Kasumi-1 (cell line): ENCODE results near the gene TAS2R50.

Source experiments
- DNase-seq, 2 experiments: peaks; one replicate each; lab custom pipeline; 2025; lab: John Stamatoyannopoulos, UW

TAS2R50 gene

DNA sequence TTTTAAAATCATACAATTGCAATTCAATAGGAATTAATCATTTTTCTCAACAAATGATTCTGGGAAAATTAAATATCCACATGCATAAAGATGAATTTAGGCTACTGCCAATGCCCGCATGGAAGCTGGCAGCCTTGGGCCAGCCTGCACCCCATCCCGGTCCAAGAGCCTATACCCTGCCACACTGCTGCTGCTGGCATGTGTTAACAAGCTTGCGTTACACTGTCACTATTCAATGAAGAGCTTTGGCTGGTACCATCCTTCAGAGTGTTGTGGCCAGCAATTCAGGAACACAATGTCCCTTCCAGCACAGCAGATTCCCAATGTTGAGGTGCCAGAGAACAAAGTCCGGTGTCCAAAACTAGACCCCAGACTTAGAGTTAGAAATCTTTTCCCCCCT lies 34.1 kb downstream of the TAS2R50 start:
- no peak for DNase-seq

DNA sequence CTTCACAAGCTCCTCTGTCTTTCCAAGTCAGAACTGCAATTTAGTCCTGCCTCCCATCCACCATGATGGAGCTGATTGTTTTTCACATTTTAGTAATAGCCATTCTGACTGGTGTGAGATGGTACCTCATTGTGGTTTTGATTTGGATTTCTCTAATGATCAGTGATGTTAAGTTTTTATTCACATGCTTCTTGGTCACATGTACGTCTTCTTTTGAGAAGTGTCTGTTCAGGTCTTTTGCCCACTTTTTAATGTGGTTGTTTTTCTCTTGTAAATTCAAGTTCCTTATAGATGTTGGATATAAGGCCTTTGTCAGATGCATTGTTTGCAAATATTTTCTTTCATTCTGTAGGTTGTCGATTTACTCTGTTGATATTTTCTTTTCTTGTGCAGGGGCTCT lies 43.5 kb downstream of the TAS2R50 start:
- no peak for DNase-seq

DNA sequence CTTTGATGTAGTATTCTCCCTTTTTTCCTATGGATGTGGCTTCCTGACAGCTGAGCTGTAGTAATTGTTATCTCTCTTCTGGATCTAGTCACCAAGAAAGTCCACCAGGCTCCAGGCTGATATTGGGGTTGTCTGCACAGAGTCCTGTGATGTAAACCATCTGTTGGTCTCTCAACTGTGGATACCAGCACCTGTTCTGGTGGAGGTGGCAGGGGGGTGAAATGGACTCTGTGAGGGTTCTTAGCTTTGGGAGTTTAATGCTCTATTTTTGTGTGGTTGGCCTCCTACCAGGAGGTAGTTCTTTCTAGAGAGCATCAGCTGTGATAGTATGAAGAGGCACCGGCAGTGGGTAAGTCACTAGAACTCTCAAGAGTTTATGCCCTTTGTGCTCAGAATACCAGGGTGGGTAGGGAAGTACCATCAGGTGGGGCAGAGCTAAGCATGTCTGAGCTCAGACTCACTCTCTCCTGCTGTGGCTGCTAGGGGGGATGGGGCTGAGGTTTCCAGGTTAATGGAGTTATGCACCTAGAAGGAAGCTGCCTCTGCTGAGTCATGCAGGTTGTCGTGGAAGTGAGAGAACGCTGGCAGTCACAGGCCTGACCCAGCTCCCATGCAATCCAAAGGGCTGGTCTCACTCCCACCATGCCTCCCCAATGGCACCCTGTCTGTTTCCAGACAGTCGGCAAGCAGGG lies 44.6 kb downstream of the TAS2R50 start:
- no peak for DNase-seq

DNA sequence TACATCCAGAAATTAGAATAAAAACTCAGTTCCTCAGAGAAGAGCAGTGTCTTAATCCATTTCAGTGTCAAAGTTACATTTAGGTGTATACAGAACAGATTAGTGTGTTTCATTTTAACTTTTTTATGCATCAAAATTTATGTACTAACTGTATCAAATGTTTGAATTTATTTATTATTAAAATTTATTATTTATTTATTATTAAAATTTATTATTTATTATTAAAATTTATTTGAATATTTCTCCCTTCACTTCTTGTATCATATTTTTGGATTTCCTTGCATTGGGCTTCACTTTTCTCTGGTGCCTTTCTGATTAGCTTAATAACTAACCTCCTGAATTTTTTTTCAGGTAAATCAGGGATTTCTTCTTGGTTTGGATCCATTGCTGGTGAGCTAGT lies 45.3 kb downstream of the TAS2R50 start:
- DNase-seq: no peak

DNA sequence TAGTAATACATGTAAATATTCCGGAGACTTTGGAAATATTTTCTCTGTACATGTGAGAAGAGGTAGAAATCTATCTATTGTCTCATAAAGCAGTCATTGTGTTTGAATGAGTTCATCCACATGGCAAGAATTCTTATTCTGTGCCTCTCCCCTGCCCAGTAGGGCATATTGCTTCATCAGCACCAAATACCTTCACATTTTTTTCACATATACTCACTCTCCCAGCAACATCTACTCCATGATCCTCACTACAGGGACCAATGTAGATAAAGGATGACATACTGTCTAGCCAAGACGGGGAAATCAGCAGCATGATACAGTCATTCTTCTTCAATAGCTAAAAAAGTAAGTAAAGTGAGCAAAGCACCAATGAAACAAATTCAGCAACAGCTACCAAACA lies 46.3 kb downstream of the TAS2R50 start:
- no peak for DNase-seq

DNA sequence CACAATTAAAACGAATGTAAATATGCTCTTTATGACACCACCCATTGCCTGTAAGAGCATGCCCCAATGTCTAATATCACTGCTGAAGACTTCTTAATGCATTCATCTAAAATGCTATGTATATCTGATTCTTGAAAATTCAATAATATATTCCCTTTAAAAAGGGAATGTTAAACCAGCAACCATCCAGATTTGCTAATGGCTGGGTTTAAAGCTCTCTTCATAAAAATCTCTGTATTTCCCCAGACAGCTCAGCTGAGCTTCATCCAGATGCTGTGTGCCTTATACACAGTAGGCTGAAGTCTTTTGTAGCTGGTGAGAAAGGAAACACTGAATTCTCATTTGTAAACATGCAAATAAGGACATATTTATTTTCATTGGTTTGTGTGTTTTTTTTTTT lies 47.5 kb downstream of the TAS2R50 start, which contains the start of gene TAS2R14:
Gene TAS2R14 (minus strand): TSS at position 101 of the 400 bp plus-strand sequence. CDS start 56 bp downstream, at position 45.
- DNase-seq: no peak

DNA sequence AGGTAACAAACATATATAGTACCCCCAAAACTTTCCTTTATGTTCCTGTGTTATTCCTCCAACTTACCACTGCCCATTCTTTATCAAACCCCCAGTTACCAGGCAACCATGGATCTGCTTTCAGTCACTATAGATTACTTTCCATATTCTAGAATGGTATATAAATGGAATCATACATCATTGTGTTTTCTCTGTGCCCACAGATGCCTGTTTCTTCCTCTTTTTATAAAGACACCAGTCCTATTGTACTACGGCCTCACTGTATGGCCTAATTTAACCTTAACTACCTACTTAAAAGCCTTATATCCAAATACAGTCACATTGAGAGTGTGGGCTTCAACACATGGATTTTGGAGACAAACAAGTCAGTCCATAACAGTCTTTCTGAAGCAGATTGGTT lies 50.2 kb downstream of the TAS2R50 start:
- DNase-seq: peak; percentile 2 to 5
